Esophagus squamous epithelium (tissue), 5 donors: ENCODE data around the gene HERC4. TPM values are rescaled to one million over a fixed set of nuclear protein-coding genes. Genes with fewer than 3 reads are reported as not detected.

ENCODE experiments used
- DNase-seq: peaks from one replicate; lab custom pipeline; 2025; lab: John Stamatoyannopoulos, UW
- H3K27ac ChIP-seq, 4 donors: fragments of 200-600 bp; sonication (generic); one replicate each; pipeline ENCODE4 v1.5.1; 2016 to 2019; ENCODE audit warnings: mild to moderate bottlenecking in 1 of 4
- H3K27me3 ChIP-seq, 4 donors: fragments of 200-600 bp; sonication (generic); 1 replicate in 3 of 4; 2 replicates in 1 of 4; pipeline versions ENCODE4 v1.5.1 to v1.6.0; 2017 to 2021; ENCODE audit warnings: antibody characterized with exemption in 1 of 4
- H3K36me3 ChIP-seq, 3 donors: fragments of 200-600 bp; sonication (generic); one replicate each; pipeline ENCODE4 v1.5.1; 2016 to 2019
- H3K4me1 ChIP-seq, 3 donors: fragments of 200-600 bp; sonication (generic); one replicate each; pipeline ENCODE4 v1.5.1; 2017 to 2019
- H3K4me3 ChIP-seq, 4 donors: fragments of 200-600 bp; sonication (generic); 1 replicate in 3 of 4; 2 replicates in 1 of 4; pipeline ENCODE4 v1.5.1; 2016 to 2019; ENCODE audit warnings: mild to moderate bottlenecking in 2 of 4, moderate library complexity in 1 of 4
- H3K9me3 ChIP-seq, 3 donors: fragments of 200-600 bp; sonication (generic); one replicate each; pipeline ENCODE4 v1.5.1; 2016 to 2019
- POLR2A ChIP-seq, 4 donors: fragments of 450-650 bp; IDR thresholded peaks; one replicate each; pipeline ENCODE4 v1.6.1; 2017; ENCODE audit warnings: antibody characterized with exemption in 4 of 4, mild to moderate bottlenecking in 4 of 4, moderate library complexity in 3 of 4
- WGBS, 2 donors: methylation state at CpG; one replicate each; pipeline ENCODE4 v1.1.5; 2018; 5-methylcytosine and 5-hydroxymethylcytosine counted together
- intact Hi-C: fragments of 100-400 bp; cut with DNase I; formaldehyde crosslinking; loops from one replicate; pipeline ENCODE4 v1.15.0; 2022
- total RNA-seq, 4 donors: library from RNA; depleted of rRNA; stranded (reverse); fragments of >200 nt; gene quantifications; one replicate each; pipeline ENCODE4 v1.1.0, GENCODE V29; 2016
- TF ChIP-seq, protein P1 (sequence below), 6 experiments: fragments of 450-650 bp in 4 of 6; fragments of 200-600 bp in 2 of 6; sonication (generic) in 2 of 6; IDR thresholded peaks; one replicate each; pipeline ENCODE4 v1.5.1; 2016 to 2019; ENCODE audit warnings: antibody characterized with exemption in 6 of 6, mild to moderate bottlenecking in 4 of 6, moderate library complexity in 4 of 6
- donor health status: DM: yes; HTN: yes; CAD: no.

The HERC4 gene
- total RNA-seq, 4 donors from 2014 or later, result 23.6 to 47.5 (median 35.0) TPM

DNA sequence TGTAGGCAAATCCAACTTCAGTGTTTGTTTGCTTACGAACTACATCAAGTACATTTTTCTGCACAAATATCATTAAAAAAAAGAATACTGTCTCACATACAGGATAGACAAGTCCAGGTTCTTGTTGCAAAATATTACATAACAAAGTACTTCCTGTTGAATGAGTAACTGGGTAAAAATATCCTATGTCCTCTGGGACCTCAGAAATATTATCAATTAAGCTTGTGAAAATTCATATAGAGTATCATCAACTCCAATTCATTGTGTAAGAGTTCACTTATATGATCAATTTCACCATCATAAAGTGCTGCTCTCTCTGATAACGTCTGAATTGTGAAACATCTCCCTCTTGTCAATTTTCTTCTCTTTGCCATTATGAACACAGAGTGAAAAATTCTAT lies 22.6 kb downstream of the HERC4 start:
- Histone ChIP-seq H3K4me1 (peaks cover 0 to 11% (median 0%) of the 10 kb centered on the region in 3 donors), H3K36me3 (peaks cover 0 to 27% (median 0%) of the 10 kb centered on the region in 3 donors), H3K4me3 (no peak overlapping the region), H3K9me3 (no peaks in the 10 kb centered on the region), H3K27me3 (no peaks in the 10 kb centered on the region), H3K27ac (no peak overlapping the region)
- intact Hi-C loops, result no loop called here
- WGBS, 2 donors, result 54 to 71% methylated on average over 2 of the region's 2 CpGs
- no peak for DNase-seq
- no peak for TF ChIP-seq POLR2A (IDR thresholded peaks at IDR 0.05)
- TF ChIP-seq, protein P1, sequence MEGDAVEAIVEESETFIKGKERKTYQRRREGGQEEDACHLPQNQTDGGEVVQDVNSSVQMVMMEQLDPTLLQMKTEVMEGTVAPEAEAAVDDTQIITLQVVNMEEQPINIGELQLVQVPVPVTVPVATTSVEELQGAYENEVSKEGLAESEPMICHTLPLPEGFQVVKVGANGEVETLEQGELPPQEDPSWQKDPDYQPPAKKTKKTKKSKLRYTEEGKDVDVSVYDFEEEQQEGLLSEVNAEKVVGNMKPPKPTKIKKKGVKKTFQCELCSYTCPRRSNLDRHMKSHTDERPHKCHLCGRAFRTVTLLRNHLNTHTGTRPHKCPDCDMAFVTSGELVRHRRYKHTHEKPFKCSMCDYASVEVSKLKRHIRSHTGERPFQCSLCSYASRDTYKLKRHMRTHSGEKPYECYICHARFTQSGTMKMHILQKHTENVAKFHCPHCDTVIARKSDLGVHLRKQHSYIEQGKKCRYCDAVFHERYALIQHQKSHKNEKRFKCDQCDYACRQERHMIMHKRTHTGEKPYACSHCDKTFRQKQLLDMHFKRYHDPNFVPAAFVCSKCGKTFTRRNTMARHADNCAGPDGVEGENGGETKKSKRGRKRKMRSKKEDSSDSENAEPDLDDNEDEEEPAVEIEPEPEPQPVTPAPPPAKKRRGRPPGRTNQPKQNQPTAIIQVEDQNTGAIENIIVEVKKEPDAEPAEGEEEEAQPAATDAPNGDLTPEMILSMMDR (IDR thresholded peaks at IDR 0.05), result no peak

- Histone ChIP-seq H3K27ac (no peak overlapping the region), H3K36me3 (peaks cover 0 to 14% (median 0%) of the 10 kb centered on the region in 3 donors), H3K9me3 (no peaks in the 10 kb centered on the region), H3K4me3 (no peak overlapping the region), H3K4me1 (peaks cover 0 to 11% (median 0%) of the 10 kb centered on the region in 3 donors), H3K27me3 (no peaks in the 10 kb centered on the region)
- WGBS, 2 donors, result 81 to 89% methylated on average over 8 of the region's 8 CpGs
- DNase-seq, result no peak
- intact Hi-C loops, result no loop called here
- TF ChIP-seq POLR2A (IDR thresholded peaks at IDR 0.05), result no peak
- TF ChIP-seq, protein P1 (IDR thresholded peaks at IDR 0.05), result no peak
Observed at GRCh38 chr10:68049289-68050078, 25.6 kb downstream of the HERC4 start.

- Histone ChIP-seq H3K36me3 (peaks cover 0 to 24% (median 0%) of the 10 kb centered on the region in 3 donors), H3K9me3 (no peaks in the 10 kb centered on the region), H3K27ac (no peak overlapping the region), H3K4me3 (no peak overlapping the region), H3K27me3 (no peaks in the 10 kb centered on the region), H3K4me1 (peaks cover 0 to 7% (median 0%) of the 10 kb centered on the region in 3 donors)
- WGBS, 2 donors, result 64 to 67% methylated on average over 3 of the region's 3 CpGs
- intact Hi-C loops, result no loop called here
- TF ChIP-seq, protein P1 (IDR thresholded peaks at IDR 0.05), result no peak
- no peak for TF ChIP-seq POLR2A (IDR thresholded peaks at IDR 0.05)
- DNase-seq, result no peak
Observed at GRCh38 chr10:68047554-68048327, 27.3 kb downstream of the HERC4 start.

DNA sequence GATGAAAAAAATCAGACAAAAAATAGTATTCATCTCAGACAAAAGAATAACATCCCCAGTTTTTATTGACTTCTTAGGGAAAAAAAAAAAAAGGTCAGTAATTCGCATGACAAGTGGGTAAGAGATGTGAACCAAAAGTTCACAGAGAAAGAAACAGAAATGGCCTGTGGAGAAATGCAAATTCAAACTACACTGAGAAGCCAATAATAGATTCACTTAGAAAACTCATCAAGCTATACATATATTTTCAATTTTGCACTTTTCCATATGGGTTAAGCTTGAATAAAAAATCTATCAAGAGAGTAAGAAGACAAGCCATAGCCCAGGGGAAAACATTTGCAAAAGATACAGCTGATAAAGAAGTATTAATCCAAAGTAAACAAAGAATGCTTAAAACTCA lies 28.0 kb downstream of the HERC4 start:
- H3K9me3 ChIP-seq, result no peaks in the 10 kb centered on the region
- 81 to 86% methylated on average over 1 of the region's 1 CpG for WGBS, 2 donors
- no peaks in the 10 kb centered on the region for H3K27me3 ChIP-seq
- no peak overlapping the region for H3K27ac ChIP-seq
- intact Hi-C loops, result no loop called here
- peaks cover 0 to under 1% (median 0%) of the 10 kb centered on the region in 3 donors for H3K4me1 ChIP-seq
- peaks cover 0 to 30% (median 0%) of the 10 kb centered on the region in 3 donors for H3K36me3 ChIP-seq
- TF ChIP-seq, protein P1 (IDR thresholded peaks at IDR 0.05), result no peak
- TF ChIP-seq POLR2A (IDR thresholded peaks at IDR 0.05), result no peak
- no peak for DNase-seq
- H3K4me3 ChIP-seq, result no peak overlapping the region

DNA sequence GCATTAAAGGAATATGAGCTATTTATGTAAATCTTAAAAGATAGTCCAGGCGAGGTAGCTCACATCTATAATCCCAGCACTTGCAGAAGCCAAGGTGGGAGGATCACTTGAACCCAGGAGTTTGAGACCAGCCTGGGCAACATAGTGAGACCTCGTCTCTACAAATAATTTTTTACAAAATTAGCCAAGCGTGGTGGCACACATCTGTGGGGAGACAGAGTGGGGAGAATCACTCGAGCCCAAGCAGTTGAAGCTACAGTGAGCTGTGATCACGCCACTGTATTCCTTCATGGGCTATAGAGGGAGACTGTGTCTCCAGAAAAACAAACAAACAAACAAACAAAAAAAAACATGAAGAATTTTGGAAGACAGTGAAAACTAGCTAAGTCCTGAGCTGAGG lies 28.4 kb downstream of the HERC4 start:
- TF ChIP-seq, protein P1 (IDR thresholded peaks at IDR 0.05), result no peak
- no peak for TF ChIP-seq POLR2A (IDR thresholded peaks at IDR 0.05)
- Histone ChIP-seq H3K4me1 (no peaks in the 10 kb centered on the region), H3K27me3 (no peaks in the 10 kb centered on the region), H3K4me3 (no peak overlapping the region), H3K27ac (no peak overlapping the region), H3K36me3 (peaks cover 0 to 32% (median 0%) of the 10 kb centered on the region in 3 donors), H3K9me3 (no peaks in the 10 kb centered on the region)
- WGBS, 2 donors, result 77 to 88% methylated on average over 3 to 5 of the region's 5 CpGs
- no peak for DNase-seq
- intact Hi-C loops, result no loop called here
